Stimulated activated CD8-positive, alpha-beta memory T cell treated with anti-CD3 and anti-CD28 coated beads, Interleukin-15, amount 100 ng/mL, for 4 hours (primary cell): Measurements from ENCODE around the gene MTMR3.
A peak's percentile ranks its signal among the peaks of the same experiment; 100 is the strongest.

Source experiments
- DNase-seq, 2 donors: peaks; one replicate each; pipeline ENCODE4 v3.0.0-alpha.2; 2020; ENCODE audit warnings: low read depth in 2 of 2

Gene MTMR3

DNA sequence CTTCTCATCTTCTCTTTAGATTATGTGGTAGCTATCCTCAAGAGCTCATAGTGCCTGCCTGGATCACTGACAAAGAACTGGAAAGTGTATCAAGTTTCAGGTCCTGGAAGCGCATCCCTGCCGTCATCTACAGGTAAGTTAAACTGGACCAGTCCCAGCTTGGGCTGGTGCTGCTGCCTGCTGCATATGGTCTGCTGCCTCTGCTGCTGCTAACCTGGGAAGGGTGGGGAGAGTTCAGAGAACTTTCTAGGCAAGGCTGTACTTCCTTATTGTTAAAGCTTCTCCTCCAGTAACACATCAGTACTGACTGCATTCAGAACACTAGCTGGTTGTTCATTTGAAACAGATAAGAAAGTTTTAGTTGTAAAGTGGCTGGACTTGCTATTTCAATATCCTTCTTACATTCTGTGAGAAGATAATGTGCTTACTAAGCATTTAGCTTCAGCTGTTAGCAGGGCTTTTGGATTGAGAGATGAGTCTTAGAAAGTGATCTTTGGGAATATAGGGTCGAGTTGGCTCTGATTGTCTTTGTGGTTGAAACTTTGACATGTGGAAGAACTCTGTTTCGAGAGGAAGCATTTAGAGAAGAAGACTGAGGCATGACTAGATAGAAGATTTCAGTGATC is 120.0 kb downstream of the MTMR3 start:
- DNase-seq, result no peak

DNA sequence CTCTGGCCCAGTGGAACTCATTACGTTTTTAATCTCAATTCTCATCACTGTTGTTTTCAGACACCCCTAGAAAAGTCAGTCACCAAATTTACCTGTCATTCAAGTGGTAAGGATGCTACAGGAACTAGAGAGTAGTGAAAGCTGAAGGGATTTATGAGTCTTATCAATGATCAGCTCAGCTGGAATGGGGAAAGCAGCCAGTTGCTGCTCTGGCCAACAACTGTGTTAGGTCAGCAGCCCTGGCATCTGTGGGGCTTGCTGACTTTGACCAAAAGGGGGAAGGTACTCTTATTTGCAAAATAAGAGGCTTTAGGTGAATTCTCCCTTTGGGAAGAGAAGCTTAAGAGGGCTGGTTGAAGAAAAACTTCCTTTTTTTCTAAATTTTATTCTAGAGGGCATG is 121.1 kb downstream of the MTMR3 start:
- no peak for DNase-seq

- DNase-seq, result no peak
These were observed 121.7 kb downstream of the MTMR3 start for GRCh38 chr22:30004694-30005093.

DNA sequence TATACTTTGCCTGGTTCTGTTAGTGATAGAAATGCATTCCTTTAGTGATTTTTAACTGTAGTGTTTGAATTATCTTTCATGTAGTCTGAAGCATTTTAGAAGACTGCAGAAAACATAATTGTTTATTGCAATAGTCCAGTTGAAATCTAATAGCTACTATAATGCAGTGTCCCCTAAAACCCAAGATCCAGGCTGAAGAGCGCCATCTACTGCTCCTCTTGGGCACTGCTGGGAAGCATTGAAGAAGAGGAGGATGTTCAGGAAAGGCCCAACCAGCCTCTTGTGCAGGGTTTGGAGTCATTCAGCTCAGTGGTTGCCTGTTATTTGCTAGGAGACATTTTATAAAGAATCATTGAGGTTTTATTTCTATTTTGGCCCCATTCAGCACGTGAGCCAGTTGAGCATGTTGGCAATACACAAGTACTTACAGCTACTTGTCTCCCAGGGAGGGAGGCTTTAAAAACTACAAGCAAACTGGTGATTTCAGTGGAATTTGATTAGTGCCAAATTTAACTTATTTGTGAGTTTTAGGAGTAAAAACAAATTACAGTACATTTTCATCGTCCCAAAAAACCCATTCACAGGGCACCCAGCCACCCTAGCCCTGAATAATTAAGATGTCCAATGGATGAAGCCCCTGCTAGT is 122.4 kb downstream of the MTMR3 start:
- DNase-seq, result peak; percentile 10 to 20

GRCh38 chr22:30007361-30007760 is 124.4 kb downstream of the MTMR3 start:
- DNase-seq, result no peak

DNA sequence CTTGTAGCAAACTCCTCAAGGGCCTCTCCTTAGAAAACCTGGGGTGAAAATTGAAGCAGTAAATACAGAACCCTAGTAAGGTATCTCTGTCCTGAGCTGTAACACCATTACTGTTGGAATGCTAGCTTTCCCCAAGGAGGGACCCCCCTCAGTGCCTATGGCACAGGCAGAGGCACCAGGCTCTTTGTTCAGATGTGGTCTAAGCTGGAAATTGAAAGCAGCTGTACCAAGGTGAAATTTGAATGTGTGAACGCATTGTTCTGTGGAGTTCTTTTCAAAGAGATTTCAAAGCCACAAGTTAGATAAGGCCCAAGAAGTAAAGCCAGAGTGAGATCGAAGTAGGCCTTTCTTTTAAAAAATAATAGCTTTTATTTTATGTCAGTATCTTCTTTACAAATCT is 125.4 kb downstream of the MTMR3 start:
- no peak for DNase-seq

DNA sequence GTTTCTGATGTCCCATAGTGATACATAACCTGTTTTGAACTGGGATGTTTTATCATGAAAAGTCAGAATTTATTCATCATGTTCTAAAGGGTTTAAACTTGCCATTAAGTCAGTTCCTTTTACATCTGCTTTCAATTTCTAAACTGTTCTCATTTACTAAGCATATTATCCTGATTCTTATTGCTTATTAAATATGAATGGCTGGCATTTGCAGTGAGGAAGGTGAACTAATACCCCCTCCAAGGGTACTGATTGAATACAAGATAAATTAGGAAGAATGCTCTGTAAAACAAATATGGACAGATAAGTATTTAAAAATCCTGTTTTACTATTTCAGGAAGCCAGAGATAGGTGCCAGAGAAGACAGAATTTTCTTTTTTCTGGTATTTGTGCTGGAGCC is 126.5 kb downstream of the MTMR3 start:
- DNase-seq, result no peak

GRCh38 chr22:30010789-30011405 is 127.9 kb downstream of the MTMR3 start:
- DNase-seq, result no peak

DNA sequence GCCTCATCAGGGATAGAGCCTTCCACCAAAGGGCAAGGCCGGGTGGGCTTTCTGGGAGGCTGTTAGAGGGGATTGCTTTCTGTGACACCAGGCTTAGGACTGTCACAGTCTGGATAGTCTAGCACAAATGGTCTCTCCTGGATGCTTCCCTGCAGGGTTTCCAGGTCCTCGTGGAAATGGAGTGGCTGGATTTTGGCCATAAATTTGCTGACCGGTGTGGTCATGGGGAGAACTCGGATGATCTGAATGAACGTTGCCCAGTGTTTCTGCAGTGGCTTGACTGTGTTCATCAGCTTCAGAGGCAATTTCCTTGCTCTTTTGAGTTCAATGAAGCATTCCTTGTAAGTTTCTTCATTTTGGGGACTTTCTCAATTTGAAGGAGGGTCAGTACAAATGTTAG is 130.2 kb downstream of the MTMR3 start:
- no peak for DNase-seq

- DNase-seq, result no peak
These were observed 131.3 kb downstream of the MTMR3 start for GRCh38 chr22:30014244-30014643.

DNA sequence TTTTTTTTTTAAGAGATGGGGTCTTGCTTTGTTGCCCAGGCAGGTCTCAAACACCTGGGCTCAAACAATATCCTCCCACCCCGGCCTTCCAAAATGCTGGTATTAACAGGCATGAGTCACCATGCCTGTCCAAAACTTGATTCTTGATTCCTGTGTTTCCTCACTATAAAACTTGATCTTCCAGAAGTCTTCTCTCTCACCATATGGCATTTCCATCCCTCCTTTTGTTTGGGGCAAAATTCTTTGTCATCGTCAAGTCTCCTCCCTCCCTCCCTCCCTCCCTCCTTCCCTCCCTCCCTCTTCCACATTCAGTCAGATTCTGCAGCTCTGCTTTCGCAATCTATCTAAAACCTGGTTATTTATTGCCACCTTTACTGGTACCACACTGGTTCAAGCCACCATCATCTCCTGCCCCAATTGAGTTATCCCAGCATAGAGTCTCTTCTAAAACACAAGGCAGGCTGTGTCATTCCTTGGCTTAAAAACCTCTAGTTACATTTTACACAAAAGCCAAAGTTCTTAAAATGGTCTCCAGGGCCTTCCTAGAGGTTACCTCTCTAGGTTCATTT is 132.3 kb downstream of the MTMR3 start:
- no peak for DNase-seq

GRCh38 chr22:30015846-30016245 is 132.9 kb downstream of the MTMR3 start:
- no peak for DNase-seq

DNA sequence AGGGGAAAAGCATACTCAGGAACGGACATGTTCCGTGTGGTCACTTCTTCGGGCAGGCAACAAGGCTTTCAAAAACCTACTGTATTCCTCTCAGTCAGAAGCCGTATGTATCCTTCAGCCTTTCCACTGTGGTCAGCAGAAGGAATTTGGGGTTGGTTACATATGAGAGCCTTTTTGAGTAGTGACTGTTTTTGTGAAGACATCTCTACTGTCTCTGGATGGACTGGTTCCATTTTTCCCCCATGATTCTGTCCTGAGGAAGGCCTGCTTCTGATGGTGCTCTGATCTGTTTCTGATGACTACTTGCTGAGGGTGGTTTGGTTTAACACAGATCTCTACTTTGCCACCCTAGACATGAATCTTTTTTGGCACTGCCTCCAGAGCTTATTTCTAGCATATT is 133.6 kb downstream of the MTMR3 start:
- no peak for DNase-seq

GRCh38 chr22:30017375-30018223 is 134.6 kb downstream of the MTMR3 start:
- DNase-seq, result no peak

DNA sequence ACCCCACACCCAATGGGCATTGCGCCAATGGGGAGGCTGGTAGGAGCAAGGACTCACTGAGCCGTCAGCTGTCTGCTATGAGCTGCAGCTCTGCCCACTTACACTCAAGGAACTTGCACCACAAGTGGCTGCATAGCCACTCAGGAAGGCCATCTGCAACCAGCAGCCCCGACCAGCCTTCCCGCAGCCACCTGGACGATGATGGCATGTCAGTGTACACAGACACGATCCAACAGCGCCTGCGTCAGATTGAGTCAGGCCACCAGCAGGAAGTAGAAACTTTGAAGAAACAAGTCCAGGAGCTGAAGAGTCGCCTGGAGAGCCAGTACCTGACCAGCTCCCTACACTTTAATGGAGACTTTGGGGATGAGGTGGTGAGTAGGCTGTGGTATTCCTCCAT is 137.5 kb downstream of the MTMR3 start:
- DNase-seq, result no peak

- DNase-seq, result no peak
These were observed 138.4 kb downstream of the MTMR3 start for GRCh38 chr22:30021338-30021737.

DNA sequence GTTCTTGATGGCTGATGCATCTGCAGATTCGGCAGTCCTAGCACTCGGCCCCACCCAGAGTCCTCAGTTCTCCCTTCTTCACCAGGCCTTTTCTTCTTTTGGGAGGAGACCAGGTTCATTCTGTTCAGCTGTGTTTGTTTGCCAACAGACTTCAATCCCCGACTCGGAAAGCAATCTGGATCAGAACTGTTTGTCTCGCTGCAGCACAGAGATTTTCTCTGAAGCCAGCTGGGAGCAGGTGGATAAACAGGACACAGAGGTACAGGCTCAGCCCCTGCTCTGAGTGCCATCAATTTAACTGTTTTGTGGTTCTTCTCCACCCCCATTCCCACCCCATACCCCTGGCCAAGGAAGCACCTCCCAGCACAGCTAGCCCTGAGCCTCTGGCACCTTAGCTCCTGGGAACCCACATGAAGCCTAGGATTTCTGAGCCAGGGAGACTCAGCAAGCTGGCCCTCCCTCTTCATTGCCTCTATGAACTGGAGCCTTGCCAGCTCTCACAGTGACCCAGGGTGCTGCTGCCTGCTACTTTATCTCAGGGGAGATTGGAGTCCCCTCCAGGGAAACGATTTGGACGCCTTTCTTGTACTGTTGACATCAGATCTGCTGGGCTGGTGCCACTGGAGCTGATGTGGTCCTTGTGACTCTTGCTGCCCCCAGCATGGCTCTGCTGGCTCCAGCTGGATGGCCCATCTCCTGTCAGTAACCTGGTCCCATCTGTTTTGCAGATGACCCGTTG is 139.1 kb downstream of the MTMR3 start:
- DNase-seq, result no peak

DNA sequence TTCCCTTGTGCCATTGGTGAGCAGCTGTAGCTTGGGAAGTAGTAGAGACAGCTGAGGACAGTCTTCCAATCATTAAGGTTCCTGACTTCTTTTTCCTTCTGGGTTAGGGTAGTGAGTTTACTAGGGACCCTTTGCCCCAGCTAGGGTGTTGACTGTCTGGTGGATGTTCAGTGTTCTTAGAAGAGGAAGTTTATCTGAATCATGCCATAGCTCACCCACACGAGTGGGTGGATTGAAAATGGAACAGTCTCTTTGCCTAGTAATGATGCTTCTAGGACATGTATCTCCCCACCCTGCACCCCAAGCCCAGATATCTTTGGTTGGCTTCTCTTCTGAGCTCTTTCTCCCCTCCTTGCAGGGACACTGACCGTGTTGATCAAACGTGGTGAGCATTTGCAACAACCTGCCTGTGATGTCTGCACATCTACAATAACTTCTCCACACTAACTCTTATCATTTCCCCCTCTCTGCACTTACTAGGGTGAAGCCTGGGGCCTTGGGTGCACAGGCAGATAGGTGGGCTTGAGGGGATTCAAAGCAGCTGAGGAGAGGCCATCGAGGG is 140.2 kb downstream of the MTMR3 start:
- DNase-seq, result no peak

- DNase-seq, result no peak
These were observed 141.3 kb downstream of the MTMR3 start for GRCh38 chr22:30024231-30024630.

DNA sequence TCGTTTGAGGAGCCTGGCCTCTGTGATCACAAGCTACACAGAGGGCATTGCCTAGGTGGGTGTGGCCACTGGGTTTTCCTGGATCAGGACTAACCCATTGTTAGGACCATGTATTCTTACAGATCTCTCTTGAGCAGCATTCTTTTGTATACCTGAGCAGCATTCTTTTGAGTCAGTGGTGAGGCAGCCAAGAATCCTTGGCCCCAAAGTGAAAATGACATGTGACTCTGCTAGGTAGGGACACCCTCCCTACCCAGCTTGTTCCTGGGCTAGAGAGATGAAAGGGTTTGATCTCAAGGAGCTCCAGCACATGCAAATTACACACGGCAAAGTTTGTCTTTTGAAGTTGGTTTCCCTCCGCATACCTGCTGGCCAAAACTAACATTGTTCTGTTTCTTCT is 142.2 kb downstream of the MTMR3 start:
- no peak for DNase-seq

DNA sequence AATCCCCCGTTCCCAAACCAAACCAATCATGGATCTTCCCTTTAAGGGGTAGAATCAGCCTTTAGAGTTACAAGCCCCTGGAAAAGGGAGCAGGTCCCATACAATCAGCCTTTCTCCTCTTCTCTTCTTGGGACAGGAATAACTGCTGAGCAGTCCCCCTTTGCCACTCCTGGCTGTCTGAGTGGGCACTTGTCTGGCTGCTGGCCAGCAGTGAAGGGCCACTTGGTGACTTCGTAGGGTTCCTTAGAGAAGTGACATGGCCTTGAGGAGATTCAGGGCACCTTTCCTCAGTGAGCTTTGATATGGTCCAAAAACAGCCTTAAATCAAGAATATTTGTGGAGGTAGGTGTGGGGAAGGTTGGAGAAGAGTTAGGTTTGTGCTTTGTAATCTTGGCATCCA is 143.8 kb downstream of the MTMR3 start:
- DNase-seq, result no peak
